HL-60 (cell line): Measurements from ENCODE around the gene LSM12.

Source experiments
- DNase-seq, 2 experiments: peaks; one replicate each; pipeline ENCODE4 v3.0.0-alpha.2; 2010 to 2020; ENCODE audit warnings: low read depth in 1 of 2, low spot score in 1 of 2
- H3K27ac ChIP-seq: fragments of 250-450 bp; sonication (Bioruptor Pico); replicated peaks from 2 replicates; pipeline ENCODE4 v1.5.1; 2020; ENCODE audit warnings: mild to moderate bottlenecking, moderate library complexity
- H3K27me3 ChIP-seq: fragments of 250-450 bp; sonication (Bioruptor Pico); 2 replicates; pipeline ENCODE4 v1.5.1; 2021; ENCODE audit warnings: mild to moderate bottlenecking, moderate library complexity; ENCODE audit not compliant: insufficient read depth, poor library complexity, severe bottlenecking
- H3K4me3 ChIP-seq: replicated peaks from 2 replicates; pipeline ENCODE4 v1.5.1; 2011; ENCODE audit warnings: mild to moderate bottlenecking, control low read depth, low read length; ENCODE audit not compliant: insufficient read depth
- CTCF ChIP-seq: IDR thresholded peaks from one replicate; pipeline ENCODE4 v1.5.1; 2011; ENCODE audit warnings: low read length, control low read depth, inconsistent platforms; ENCODE audit not compliant: insufficient read depth
- GABPA ChIP-seq: IDR thresholded peaks from 2 replicates; pipeline ENCODE4 v1.6.1; 2012; ENCODE audit warnings: low read depth
- POLR2AphosphoS5 ChIP-seq: IDR thresholded peaks from 2 replicates; pipeline ENCODE4 v1.6.1; 2012; ENCODE audit warnings: low read depth
- REST ChIP-seq: IDR thresholded peaks from 2 replicates; pipeline ENCODE4 v1.6.1; 2012; ENCODE audit warnings: low read depth; ENCODE audit not compliant: insufficient replicate concordance
- SPI1 ChIP-seq: IDR thresholded peaks from 2 replicates; pipeline ENCODE4 v1.6.1; 2012; ENCODE audit warnings: low read depth, mild to moderate bottlenecking, borderline replicate concordance

Gene LSM12

GRCh38 chr17:44071198-44071520 lies 4.7 kb upstream of the LSM12 start:
- DNase-seq = no peak
- no peaks in the 10 kb centered on the region for H3K27me3 ChIP-seq
- peak overlapping the region; percentile 73 for H3K4me3 ChIP-seq
- TF ChIP-seq POLR2AphosphoS5 (no peak), SPI1 (no peak), CTCF (no peak), REST (no peak), GABPA (no peak)
- peak overlapping the region; percentile 81 for H3K27ac ChIP-seq

- Histone ChIP-seq H3K27me3 (no peaks in the 10 kb centered on the region), H3K4me3 (peak within 1 kb of the TSS; percentile 73), H3K27ac (peak within 1 kb of the TSS; percentile 81)
- DNase-seq = peak; percentile 97 to 98
- peak; percentile 77 for TF ChIP-seq GABPA
- TF ChIP-seq SPI1 = peak; percentile 1; the same call in 1 of the 2 replicates
- no peak for TF ChIP-seq CTCF
- TF ChIP-seq REST = no peak
- peak; percentile 82 for TF ChIP-seq POLR2AphosphoS5
These were observed 4.2 kb upstream of the LSM12 start, which contains the start of gene G6PC3 for GRCh38 chr17:44070455-44071197. TSS of gene G6PC3 (plus strand) at chr17:44070735. CDS start at chr17:44070966, 231 bp downstream.

DNA sequence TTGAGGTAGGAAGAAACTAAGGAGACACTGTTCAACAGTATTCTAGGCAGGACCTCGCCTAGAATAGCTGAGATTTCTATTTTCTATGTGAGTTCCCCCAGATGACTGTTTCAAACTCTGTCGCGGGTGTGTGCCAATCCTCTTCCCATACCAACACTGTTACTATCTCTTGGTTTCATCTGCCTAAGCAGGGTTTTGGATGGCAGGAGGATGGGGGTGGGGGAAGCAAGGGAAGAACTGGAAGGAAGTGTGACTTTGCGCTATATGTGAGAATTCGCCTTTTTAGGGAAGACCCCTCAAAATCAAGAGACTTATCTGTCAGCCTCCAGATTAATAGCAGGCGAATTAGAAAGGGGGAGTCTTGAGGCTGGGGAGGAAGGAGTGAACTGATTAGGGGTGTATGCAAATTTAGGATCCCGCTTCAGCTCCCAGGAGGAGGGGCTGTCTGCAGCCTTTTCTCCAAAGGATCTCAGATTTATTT lies 3.5 kb upstream of the LSM12 start:
- Histone ChIP-seq H3K4me3 (peak overlapping the region; percentile 73), H3K27ac (peak overlapping the region; percentile 81), H3K27me3 (no peaks in the 10 kb centered on the region)
- peak; percentile 38; the same call in 1 of the 2 replicates for TF ChIP-seq SPI1
- TF ChIP-seq REST = no peak
- peak in 1 of 2 experiments; percentile 57 for DNase-seq
